ENCODE data around the gene HEMK1. TPM values are rescaled to one million over a fixed set of nuclear protein-coding genes. Genes with fewer than 3 reads are reported as not detected.
A peak's percentile ranks its signal among the peaks of the same experiment; 100 is the strongest.

The HEMK1 gene
- total and polyA plus RNA-seq, 7 donors, result 6.1 to 16.2 (median 10.0) TPM

- no peak overlapping the region for H3K4me3 ChIP-seq
- H3K36me3 ChIP-seq (ENCODE audit: insufficient read depth in 1 of 2, low read depth in 1 of 2), result no peaks in the 10 kb centered on the region
- TF ChIP-seq CTCF (IDR thresholded peaks at IDR 0.05), result no peak
- intact Hi-C loops (cut with DNase I), result no loop called here
- DNase-seq, result no peak
- WGBS, 3 donors, result 77 to 78% (median 77%) methylated on average over 5 of the region's 5 CpGs
- no peaks in the 10 kb centered on the region for H3K9me3 ChIP-seq
- H3K4me1 ChIP-seq, result peaks cover 56% of the 10 kb centered on the region
- H3K27ac ChIP-seq, result no peak overlapping the region
- no peak for ATAC-seq
- no peaks in the 10 kb centered on the region for H3K27me3 ChIP-seq (ENCODE audit: insufficient read depth in 3 of 3, low read length in 2 of 3)
Measured at GRCh38 chr3:50633230-50633790, 64.0 kb downstream of the HEMK1 start.

- no peak overlapping the region for H3K27ac ChIP-seq
- ATAC-seq (no peak), DNase-seq (no peak)
- H3K27me3 ChIP-seq (ENCODE audit: insufficient read depth in 3 of 3, low read length in 2 of 3), result no peaks in the 10 kb centered on the region
- TF ChIP-seq CTCF (IDR thresholded peaks at IDR 0.05), result no peak
- no peak overlapping the region for H3K4me3 ChIP-seq
- intact Hi-C loops (cut with DNase I), result no loop called here
- peaks cover 46% of the 10 kb centered on the region for H3K4me1 ChIP-seq
- peaks cover 0 to 3% of the 10 kb centered on the region in 2 donors for H3K36me3 ChIP-seq (ENCODE audit: insufficient read depth in 1 of 2, low read depth in 1 of 2)
- no peaks in the 10 kb centered on the region for H3K9me3 ChIP-seq
Measured at GRCh38 chr3:50635066-50635465, 65.7 kb downstream of the HEMK1 start.

- 82 to 84% (median 83%) methylated on average over 4 of the region's 4 CpGs for WGBS, 3 donors
- H3K4me3 ChIP-seq, result no peak overlapping the region
- no peaks in the 10 kb centered on the region for H3K9me3 ChIP-seq
- no peak for ATAC-seq
- TF ChIP-seq CTCF (IDR thresholded peaks at IDR 0.05), result no peak
- H3K27ac ChIP-seq, result peak overlapping the region; percentile 32
- no peak for DNase-seq
- peaks cover 30% of the 10 kb centered on the region for H3K4me1 ChIP-seq
- no peaks in the 10 kb centered on the region for H3K27me3 ChIP-seq (ENCODE audit: insufficient read depth in 3 of 3, low read length in 2 of 3)
- intact Hi-C loops (cut with DNase I), result no loop called here
- H3K36me3 ChIP-seq (ENCODE audit: insufficient read depth in 1 of 2, low read depth in 1 of 2), result peaks cover 7 to 22% of the 10 kb centered on the region in 2 donors
Measured at GRCh38 chr3:50637011-50637410, 67.7 kb downstream of the HEMK1 start.

- Histone ChIP-seq H3K4me3 (no peak overlapping the region), H3K4me1 (peaks cover 26% of the 10 kb centered on the region), H3K27me3 (ENCODE audit: insufficient read depth in 3 of 3, low read length in 2 of 3) (no peaks in the 10 kb centered on the region), H3K27ac (no peak overlapping the region), H3K36me3 (ENCODE audit: insufficient read depth in 1 of 2, low read depth in 1 of 2) (peaks cover 7 to 31% of the 10 kb centered on the region in 2 donors), H3K9me3 (no peaks in the 10 kb centered on the region)
- WGBS, 3 donors, result 66 to 76% (median 76%) methylated on average over 3 of the region's 3 CpGs
- no peak for DNase-seq
- peak in 1 of 4 donors; percentile 16 for ATAC-seq
- no peak for TF ChIP-seq CTCF (IDR thresholded peaks at IDR 0.05)
- intact Hi-C loops (cut with DNase I), result no loop called here
Measured at GRCh38 chr3:50637945-50638344, 68.6 kb downstream of the HEMK1 start.

GRCh38 chr3:50639055-50639494 is 69.8 kb downstream of the HEMK1 start:
- H3K36me3 ChIP-seq (ENCODE audit: insufficient read depth in 1 of 2, low read depth in 1 of 2), result peaks cover 7 to 43% of the 10 kb centered on the region in 2 donors
- no peaks in the 10 kb centered on the region for H3K27me3 ChIP-seq (ENCODE audit: insufficient read depth in 3 of 3, low read length in 2 of 3)
- H3K9me3 ChIP-seq, result no peaks in the 10 kb centered on the region
- no peak for TF ChIP-seq CTCF (IDR thresholded peaks at IDR 0.05)
- DNase-seq (peak in 1 of 2 donors; percentile 63), ATAC-seq (peak; percentile 74 to 78 (median 77))
- H3K27ac ChIP-seq, result peak overlapping the region; percentile 51
- 44 to 67% (median 49%) methylated on average over 6 of the region's 6 CpGs for WGBS, 3 donors
- H3K4me1 ChIP-seq, result peaks cover 26% of the 10 kb centered on the region
- intact Hi-C loops (cut with DNase I), result no loop called here
- H3K4me3 ChIP-seq, result no peak overlapping the region

All from psoas muscle (tissue), 8 donors.